Keratinocyte (primary cell): ENCODE measurements around the gene SPATC1L. TPM values are rescaled to one million over a fixed set of nuclear protein-coding genes. Genes with fewer than 3 reads are reported as not detected.

Experiments used
- DNase-seq: peaks from one replicate; pipeline ENCODE4 v3.0.0-alpha.2; 2011; ENCODE audit warnings: low read depth, missing footprints, low spot score
- FAIRE-seq: peaks from 2 replicates; lab custom pipeline; 2011; peaks lifted over from hg19 to GRCh38; lab: Jason Lieb, UNC
- H2AFZ ChIP-seq: 2 replicates; pipeline ENCODE4 v1.6.0; 2012; ENCODE audit warnings: low read length, control low read depth, inconsistent platforms; ENCODE audit not compliant: control insufficient read depth
- H3K27ac ChIP-seq: 2 replicates; pipeline ENCODE4 v1.5.1; 2011; ENCODE audit warnings: low read length; ENCODE audit not compliant: control insufficient read depth, insufficient read depth
- H3K27me3 ChIP-seq: 3 replicates; pipeline ENCODE4 v1.6.0; 2011; ENCODE audit warnings: low read length; ENCODE audit not compliant: control insufficient read depth, insufficient read depth; ENCODE audit errors: extremely low read depth
- H3K36me3 ChIP-seq, 2 experiments: 2 replicates in 1 of 2; 3 replicates in 1 of 2; pipeline ENCODE4 v1.5.1; 2011; ENCODE audit warnings: low read length in 2 of 2, mild to moderate bottlenecking in 1 of 2; ENCODE audit not compliant: control insufficient read depth in 2 of 2, insufficient read depth in 2 of 2; ENCODE audit errors: extremely low read depth in 1 of 2
- H3K4me1 ChIP-seq: 3 replicates; pipeline ENCODE4 v1.5.1; 2011; ENCODE audit warnings: low read length; ENCODE audit not compliant: control insufficient read depth, insufficient read depth; ENCODE audit errors: extremely low read depth
- H3K4me2 ChIP-seq: 3 replicates; pipeline ENCODE4 v1.6.0; 2011; ENCODE audit warnings: low read depth, low read length; ENCODE audit not compliant: control insufficient read depth, insufficient read depth; ENCODE audit errors: extremely low read depth
- H3K4me3 ChIP-seq, 3 experiments: fragments of 200-600 bp in 1 of 3; sonication (generic) in 1 of 3; 2 replicates in 2 of 3; 3 replicates in 1 of 3; pipeline ENCODE4 v1.5.1; 2011 to 2016; ENCODE audit warnings: low read length in 3 of 3, mild to moderate bottlenecking in 3 of 3, control low read depth in 2 of 3, inconsistent platforms in 1 of 3, low read depth in 1 of 3, mixed read lengths in 1 of 3, mixed run types in 1 of 3, moderate library complexity in 1 of 3; ENCODE audit not compliant: control insufficient read depth in 2 of 3, insufficient read depth in 2 of 3; ENCODE audit errors: extremely low read depth in 1 of 3
- H3K79me2 ChIP-seq: 2 replicates; pipeline ENCODE4 v1.6.0; 2012; ENCODE audit warnings: low read length; ENCODE audit not compliant: control insufficient read depth, insufficient read depth
- H3K9ac ChIP-seq: 3 replicates; pipeline ENCODE4 v1.6.0; 2011; ENCODE audit warnings: low read length; ENCODE audit not compliant: control insufficient read depth, insufficient read depth; ENCODE audit errors: extremely low read depth
- H3K9me1 ChIP-seq: 3 replicates; pipeline ENCODE4 v1.6.0; 2011; ENCODE audit warnings: low read length; ENCODE audit not compliant: control insufficient read depth, insufficient read depth; ENCODE audit errors: extremely low read depth
- H3K9me3 ChIP-seq: 2 replicates; pipeline ENCODE4 v1.5.1; 2012; ENCODE audit warnings: low read depth, low read length; ENCODE audit not compliant: control insufficient read depth
- H4K20me1 ChIP-seq: 3 replicates; pipeline ENCODE4 v1.6.0; 2011; ENCODE audit warnings: low read length; ENCODE audit not compliant: control insufficient read depth, insufficient read depth; ENCODE audit errors: extremely low read depth
- EZH2 ChIP-seq: IDR thresholded peaks from one replicate; pipeline ENCODE4 v1.6.1; 2012; ENCODE audit warnings: inconsistent platforms, mild to moderate bottlenecking, low read length, moderate library complexity
- dilution Hi-C: fragments of 300-500 bp; cut with MboI; formaldehyde crosslinking; loops from one replicate; pipeline ENCODE4 v1.7.0; 2020; ENCODE audit warnings: low sequenced_read_pairs; ENCODE audit not compliant: extremely low pct_ligation_motif_present
- polyA plus RNA-seq, 5 experiments: library from polyadenylated mRNA; depleted of rRNA in 3 of 5; stranded (reverse) in 3 of 5; stranded (forward) in 1 of 5; unstranded in 1 of 5; fragments of >200 nt; gene quantifications; 1 replicate in 1 of 5; 2 replicates in 3 of 5; 3 replicates in 1 of 5; pipeline versions ENCODE4 v1.2.1 to v1.2.3, GENCODE V29; 2011 to 2012; ENCODE audit warnings: missing spikeins in 2 of 5, low read depth in 1 of 5, low replicate concordance in 1 of 5
- TF ChIP-seq, protein P1 (sequence below), 3 experiments: IDR thresholded peaks in 1 of 3; conservative IDR thresholded peaks in 1 of 3; optimal IDR thresholded peaks in 1 of 3; 2 replicates in 2 of 3; 3 replicates in 1 of 3; pipeline versions ENCODE3 to v1.5.1; 2011; ENCODE audit warnings: low read length in 3 of 3, mild to moderate bottlenecking in 3 of 3, moderate library complexity in 2 of 3, control low read depth in 1 of 3, inconsistent platforms in 1 of 3; ENCODE audit not compliant: insufficient read depth in 2 of 3; ENCODE audit errors: extremely low read depth in 1 of 3

Gene SPATC1L
- polyA plus RNA-seq, 1 donor (not counting 4 experiments of a cell fraction or from before 2014, with no cell fraction given), result 1.3 TPM

GRCh38 chr21:46128106-46128932, 55.9 kb downstream of the SPATC1L start:
- no peak overlapping the region for H2AFZ ChIP-seq
- no peak overlapping the region for H3K4me3 ChIP-seq
- H3K9ac ChIP-seq, result no peak overlapping the region
- H3K79me2 ChIP-seq, result no peaks in the 10 kb centered on the region
- no peak overlapping the region for H3K27ac ChIP-seq
- TF ChIP-seq EZH2, result no peak
- TF ChIP-seq, protein P1, sequence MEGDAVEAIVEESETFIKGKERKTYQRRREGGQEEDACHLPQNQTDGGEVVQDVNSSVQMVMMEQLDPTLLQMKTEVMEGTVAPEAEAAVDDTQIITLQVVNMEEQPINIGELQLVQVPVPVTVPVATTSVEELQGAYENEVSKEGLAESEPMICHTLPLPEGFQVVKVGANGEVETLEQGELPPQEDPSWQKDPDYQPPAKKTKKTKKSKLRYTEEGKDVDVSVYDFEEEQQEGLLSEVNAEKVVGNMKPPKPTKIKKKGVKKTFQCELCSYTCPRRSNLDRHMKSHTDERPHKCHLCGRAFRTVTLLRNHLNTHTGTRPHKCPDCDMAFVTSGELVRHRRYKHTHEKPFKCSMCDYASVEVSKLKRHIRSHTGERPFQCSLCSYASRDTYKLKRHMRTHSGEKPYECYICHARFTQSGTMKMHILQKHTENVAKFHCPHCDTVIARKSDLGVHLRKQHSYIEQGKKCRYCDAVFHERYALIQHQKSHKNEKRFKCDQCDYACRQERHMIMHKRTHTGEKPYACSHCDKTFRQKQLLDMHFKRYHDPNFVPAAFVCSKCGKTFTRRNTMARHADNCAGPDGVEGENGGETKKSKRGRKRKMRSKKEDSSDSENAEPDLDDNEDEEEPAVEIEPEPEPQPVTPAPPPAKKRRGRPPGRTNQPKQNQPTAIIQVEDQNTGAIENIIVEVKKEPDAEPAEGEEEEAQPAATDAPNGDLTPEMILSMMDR (optimal IDR thresholded peaks at IDR 0.05 in 1 of 3, IDR thresholded peaks at IDR 0.05 in 1 of 3, conservative IDR thresholded peaks at IDR 0.05 in 1 of 3; ENCODE audit: extremely low read depth in 1 of 3, insufficient read depth in 2 of 3, low read length in 3 of 3), result no peak
- no peak overlapping the region for H3K4me2 ChIP-seq
- no peaks in the 10 kb centered on the region for H3K27me3 ChIP-seq
- H4K20me1 ChIP-seq, result no peaks in the 10 kb centered on the region
- peaks cover 4% of the 10 kb centered on the region for H3K9me3 ChIP-seq
- H3K9me1 ChIP-seq, result no peaks in the 10 kb centered on the region
- dilution Hi-C loops, result no loop called here
- FAIRE-seq (no peak), DNase-seq (no peak)
- H3K4me1 ChIP-seq, result no peaks in the 10 kb centered on the region
- H3K36me3 ChIP-seq, result no peaks in the 10 kb centered on the region

GRCh38 chr21:46127239-46128105, 56.8 kb downstream of the SPATC1L start:
- no peak overlapping the region for H3K27ac ChIP-seq
- dilution Hi-C loops, result no loop called here

More at GRCh38 chr21:46127239-46128105, 56.8 kb downstream of the SPATC1L start:
- Histone ChIP-seq H3K4me1 (no peaks in the 10 kb centered on the region), H3K9me1 (no peaks in the 10 kb centered on the region), H3K36me3 (no peaks in the 10 kb centered on the region), H3K4me3 (no peak overlapping the region), H2AFZ (no peak overlapping the region), H3K9me3 (peaks cover 4% of the 10 kb centered on the region), H3K9ac (no peak overlapping the region), H3K79me2 (no peaks in the 10 kb centered on the region), H3K4me2 (no peak overlapping the region), H4K20me1 (no peaks in the 10 kb centered on the region), H3K27me3 (no peaks in the 10 kb centered on the region)
- no peak for TF ChIP-seq EZH2
- TF ChIP-seq, protein P1 (optimal IDR thresholded peaks at IDR 0.05 in 1 of 3, IDR thresholded peaks at IDR 0.05 in 1 of 3, conservative IDR thresholded peaks at IDR 0.05 in 1 of 3; ENCODE audit: extremely low read depth in 1 of 3, insufficient read depth in 2 of 3, low read length in 3 of 3), result no peak
- FAIRE-seq, result no peak
- no peak for DNase-seq
